SJSA1 (cell line): Measurements from ENCODE around the gene TSSK6. TPM values are rescaled to one million over a fixed set of nuclear protein-coding genes. Genes with fewer than 3 reads are reported as not detected.

ENCODE experiments used
- DNase-seq, 2 experiments: peaks; one replicate each; pipeline ENCODE4 v3.0.0-alpha.2; 2015 to 2020; ENCODE audit warnings: low spot score in 2 of 2, low read depth in 1 of 2
- H3K27ac ChIP-seq: fragments of 250-450 bp; sonication (Bioruptor Pico); 2 replicates; pipeline ENCODE4 v1.5.1; 2020; ENCODE audit warnings: mild to moderate bottlenecking, moderate library complexity
- H3K27me3 ChIP-seq: fragments of 250-450 bp; sonication (Bioruptor Pico); replicated peaks from 2 replicates; pipeline ENCODE4 v1.5.1; 2020; ENCODE audit warnings: mild to moderate bottlenecking, moderate library complexity
- H3K36me3 ChIP-seq: fragments of 250-450 bp; sonication (Bioruptor Pico); 2 replicates; pipeline ENCODE4 v1.5.1; 2020; ENCODE audit warnings: mild to moderate bottlenecking
- H3K4me1 ChIP-seq: fragments of 250-450 bp; sonication (Bioruptor Pico); replicated peaks from 2 replicates; pipeline ENCODE4 v1.6.1; 2021; ENCODE audit warnings: mild to moderate bottlenecking
- H3K4me3 ChIP-seq: fragments of 250-450 bp; sonication (Bioruptor Pico); 2 replicates; pipeline ENCODE4 v1.5.1; 2020; ENCODE audit warnings: mild to moderate bottlenecking
- H3K9me3 ChIP-seq: fragments of 250-450 bp; sonication (Bioruptor Pico); replicated peaks from 2 replicates; pipeline ENCODE4 v1.5.1; 2020; ENCODE audit warnings: mild to moderate bottlenecking
- total RNA-seq: library from RNA; depleted of rRNA; stranded (reverse); fragments of >200 nt; shearing (Covaris generic); gene quantifications from 2 replicates; pipeline ENCODE4 v1.2.3, GENCODE V29; 2014

TSSK6 gene
- total RNA-seq, 1 experiment from 2014 or later, result 0.74 TPM

- H3K4me1 ChIP-seq, result peaks cover 7% of the 10 kb centered on the region
- peaks cover 6% of the 10 kb centered on the region for H3K9me3 ChIP-seq
- H3K4me3 ChIP-seq, result no peak overlapping the region; the same call in 1 of the 2 replicates
- no peak for DNase-seq
- peaks cover 18% of the 10 kb centered on the region for H3K36me3 ChIP-seq
- no peak overlapping the region for H3K27ac ChIP-seq
- H3K27me3 ChIP-seq, result no peaks in the 10 kb centered on the region
Measured at GRCh38 chr19:19517235-19517619, 1.9 kb upstream of the TSSK6 start.

GRCh38 chr19:19515642-19516519 is 533 bp upstream of the TSSK6 start, which contains the start of gene NDUFA13:
TSS of gene NDUFA13 (plus strand) at chr19:19516225. CDS start at chr19:19516239, 14 bp downstream.
- Histone ChIP-seq H3K36me3 (peaks cover 15% of the 10 kb centered on the region), H3K27me3 (no peaks in the 10 kb centered on the region), H3K9me3 (peaks cover 6% of the 10 kb centered on the region), H3K4me1 (peaks cover 7% of the 10 kb centered on the region), H3K27ac (peak within 1 kb of the TSS; percentile 63), H3K4me3 (peak within 1 kb of the TSS; percentile 54)
- DNase-seq, result peak; percentile 92 to 93

- H3K4me3 ChIP-seq, result no peak overlapping the region
- peaks cover 7% of the 10 kb centered on the region for H3K4me1 ChIP-seq
- DNase-seq, result no peak
- H3K27me3 ChIP-seq, result no peaks in the 10 kb centered on the region
- H3K27ac ChIP-seq, result no peak overlapping the region
- H3K9me3 ChIP-seq, result peaks cover 6% of the 10 kb centered on the region
- peaks cover 3% of the 10 kb centered on the region for H3K36me3 ChIP-seq
Measured at GRCh38 chr19:19514215-19514657, 1.1 kb downstream of the TSSK6 start.

- Histone ChIP-seq H3K36me3 (no peaks in the 10 kb centered on the region), H3K4me3 (no peak overlapping the region), H3K27me3 (no peaks in the 10 kb centered on the region), H3K27ac (no peak overlapping the region), H3K9me3 (peaks cover 6% of the 10 kb centered on the region), H3K4me1 (peaks cover 7% of the 10 kb centered on the region)
- no peak for DNase-seq
Measured at GRCh38 chr19:19513682-19514081, 1.7 kb downstream of the TSSK6 start.

GRCh38 chr19:19510432-19510831 is 4.9 kb downstream of the TSSK6 start:
- Histone ChIP-seq H3K27ac (no peak overlapping the region), H3K36me3 (peaks cover 16% of the 10 kb centered on the region), H3K4me3 (no peak overlapping the region), H3K27me3 (no peaks in the 10 kb centered on the region), H3K9me3 (peaks cover 6% of the 10 kb centered on the region), H3K4me1 (peaks cover 4% of the 10 kb centered on the region)
- DNase-seq, result no peak

GRCh38 chr19:19508217-19508616 is 7.1 kb downstream of the TSSK6 start:
- no peaks in the 10 kb centered on the region for H3K4me1 ChIP-seq
- no peak for DNase-seq
- H3K9me3 ChIP-seq, result no peaks in the 10 kb centered on the region
- H3K36me3 ChIP-seq, result peaks cover 37% of the 10 kb centered on the region
- H3K27me3 ChIP-seq, result no peaks in the 10 kb centered on the region
- H3K4me3 ChIP-seq, result no peak overlapping the region
- H3K27ac ChIP-seq, result no peak overlapping the region

- no peaks in the 10 kb centered on the region for H3K27me3 ChIP-seq
Measured at GRCh38 chr19:19507354-19507753, 8.0 kb downstream of the TSSK6 start.

GRCh38 chr19:19506592-19506991 is 8.8 kb downstream of the TSSK6 start:
- Histone ChIP-seq H3K27ac (no peak overlapping the region), H3K4me1 (no peaks in the 10 kb centered on the region), H3K36me3 (peaks cover 53% of the 10 kb centered on the region), H3K27me3 (no peaks in the 10 kb centered on the region), H3K4me3 (no peak overlapping the region), H3K9me3 (no peaks in the 10 kb centered on the region)
- DNase-seq, result no peak

More at GRCh38 chr19:19507354-19507753, 8.0 kb downstream of the TSSK6 start:
- Histone ChIP-seq H3K36me3 (peaks cover 45% of the 10 kb centered on the region), H3K9me3 (no peaks in the 10 kb centered on the region), H3K27ac (no peak overlapping the region), H3K4me1 (no peaks in the 10 kb centered on the region), H3K4me3 (no peak overlapping the region)
- DNase-seq, result no peak

- Histone ChIP-seq H3K4me3 (no peak overlapping the region), H3K9me3 (no peaks in the 10 kb centered on the region), H3K36me3 (peaks cover 61% of the 10 kb centered on the region), H3K27ac (no peak overlapping the region), H3K4me1 (no peaks in the 10 kb centered on the region), H3K27me3 (no peaks in the 10 kb centered on the region)
- DNase-seq, result no peak
Measured at GRCh38 chr19:19505669-19506326, 9.6 kb downstream of the TSSK6 start.

GRCh38 chr19:19504754-19505668 is 10.3 kb downstream of the TSSK6 start:
- H3K4me1 ChIP-seq, result no peaks in the 10 kb centered on the region
- H3K27me3 ChIP-seq, result no peaks in the 10 kb centered on the region
- DNase-seq, result no peak
- no peak overlapping the region for H3K4me3 ChIP-seq
- no peaks in the 10 kb centered on the region for H3K9me3 ChIP-seq
- H3K27ac ChIP-seq, result no peak overlapping the region
- H3K36me3 ChIP-seq, result peaks cover 69% of the 10 kb centered on the region

- no peak overlapping the region for H3K27ac ChIP-seq
- no peak for DNase-seq
- no peak overlapping the region for H3K4me3 ChIP-seq
- no peaks in the 10 kb centered on the region for H3K27me3 ChIP-seq
- H3K36me3 ChIP-seq, result peaks cover 88% of the 10 kb centered on the region
- H3K9me3 ChIP-seq, result no peaks in the 10 kb centered on the region
- H3K4me1 ChIP-seq, result no peaks in the 10 kb centered on the region
Measured at GRCh38 chr19:19502808-19503602, 12.3 kb downstream of the TSSK6 start.

GRCh38 chr19:19502281-19502680 is 13.1 kb downstream of the TSSK6 start:
- Histone ChIP-seq H3K27ac (no peak overlapping the region), H3K4me1 (no peaks in the 10 kb centered on the region), H3K9me3 (no peaks in the 10 kb centered on the region), H3K4me3 (no peak overlapping the region), H3K27me3 (no peaks in the 10 kb centered on the region), H3K36me3 (peaks cover 90% of the 10 kb centered on the region)
- DNase-seq, result no peak

- Histone ChIP-seq H3K36me3 (peaks cover 94% of the 10 kb centered on the region), H3K27ac (no peak overlapping the region), H3K4me1 (no peaks in the 10 kb centered on the region), H3K4me3 (no peak overlapping the region), H3K9me3 (no peaks in the 10 kb centered on the region), H3K27me3 (no peaks in the 10 kb centered on the region)
- DNase-seq, result no peak
Measured at GRCh38 chr19:19501798-19502197, 13.6 kb downstream of the TSSK6 start.
